WI38 (cell line): ENCODE measurements around the gene DUSP22.

Experiments
- H3K4me3 ChIP-seq: 2 replicates; pipeline ENCODE4 v1.5.1; 2011; ENCODE audit warnings: low read depth, mild to moderate bottlenecking, control low read depth, low read length
- CTCF ChIP-seq: IDR thresholded peaks from 2 replicates; pipeline ENCODE4 v1.5.1; 2012; ENCODE audit warnings: low read depth, mild to moderate bottlenecking, control low read depth, low read length

Gene DUSP22

DNA sequence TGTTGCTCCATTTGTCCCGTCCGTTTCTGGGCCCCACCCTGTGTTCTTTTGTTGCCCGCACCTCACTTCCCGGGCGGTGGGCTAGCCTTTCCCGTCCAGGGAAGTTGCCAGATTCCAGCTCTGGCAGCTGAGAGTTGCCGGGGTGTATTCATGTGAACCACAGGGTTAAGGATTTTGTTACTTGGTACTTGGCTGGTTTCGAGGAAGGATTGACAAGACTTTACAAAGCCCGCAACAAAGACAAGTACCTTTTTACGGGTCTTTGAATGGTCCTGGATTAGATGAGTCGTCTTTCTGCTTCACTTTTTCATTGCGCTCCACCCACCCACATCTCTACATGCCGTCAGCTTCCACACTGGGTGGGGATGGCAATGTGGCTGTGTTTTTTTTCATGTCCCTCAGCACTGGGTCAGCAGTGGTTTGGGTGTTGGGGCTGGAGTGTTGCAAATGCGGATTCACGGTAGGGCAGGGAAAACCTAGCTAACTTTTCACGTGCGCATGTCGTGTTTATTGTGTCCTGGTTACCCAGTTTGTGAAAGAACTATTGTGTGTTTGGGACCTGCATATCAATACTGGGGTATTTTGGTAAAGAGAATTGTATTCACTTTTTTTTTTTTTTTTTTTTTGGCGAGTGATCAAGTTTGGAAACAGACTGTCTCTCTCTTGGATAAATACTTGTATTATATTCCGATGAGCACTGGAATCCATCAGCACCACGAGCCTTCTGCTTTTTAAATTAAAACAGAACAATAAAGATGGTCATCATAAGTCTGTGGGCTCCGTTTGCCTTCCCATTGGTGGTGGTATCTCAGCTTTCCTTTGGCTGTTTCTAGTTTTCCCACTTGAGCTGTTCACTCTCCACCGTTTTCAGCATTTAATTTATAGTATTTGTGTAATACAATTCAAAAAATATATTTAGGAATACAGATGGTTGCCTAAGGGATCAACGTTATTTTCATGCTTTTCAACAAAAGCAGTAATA, 1.2 kb downstream of the DUSP22 start:
- H3K4me3 ChIP-seq: peak overlapping the region; percentile 73
- no peak for TF ChIP-seq CTCF

- H3K4me3 ChIP-seq: no peak overlapping the region
- TF ChIP-seq CTCF: no peak
These were observed 2.6 kb downstream of the DUSP22 start for GRCh38 chr6:294656-295565.

DNA sequence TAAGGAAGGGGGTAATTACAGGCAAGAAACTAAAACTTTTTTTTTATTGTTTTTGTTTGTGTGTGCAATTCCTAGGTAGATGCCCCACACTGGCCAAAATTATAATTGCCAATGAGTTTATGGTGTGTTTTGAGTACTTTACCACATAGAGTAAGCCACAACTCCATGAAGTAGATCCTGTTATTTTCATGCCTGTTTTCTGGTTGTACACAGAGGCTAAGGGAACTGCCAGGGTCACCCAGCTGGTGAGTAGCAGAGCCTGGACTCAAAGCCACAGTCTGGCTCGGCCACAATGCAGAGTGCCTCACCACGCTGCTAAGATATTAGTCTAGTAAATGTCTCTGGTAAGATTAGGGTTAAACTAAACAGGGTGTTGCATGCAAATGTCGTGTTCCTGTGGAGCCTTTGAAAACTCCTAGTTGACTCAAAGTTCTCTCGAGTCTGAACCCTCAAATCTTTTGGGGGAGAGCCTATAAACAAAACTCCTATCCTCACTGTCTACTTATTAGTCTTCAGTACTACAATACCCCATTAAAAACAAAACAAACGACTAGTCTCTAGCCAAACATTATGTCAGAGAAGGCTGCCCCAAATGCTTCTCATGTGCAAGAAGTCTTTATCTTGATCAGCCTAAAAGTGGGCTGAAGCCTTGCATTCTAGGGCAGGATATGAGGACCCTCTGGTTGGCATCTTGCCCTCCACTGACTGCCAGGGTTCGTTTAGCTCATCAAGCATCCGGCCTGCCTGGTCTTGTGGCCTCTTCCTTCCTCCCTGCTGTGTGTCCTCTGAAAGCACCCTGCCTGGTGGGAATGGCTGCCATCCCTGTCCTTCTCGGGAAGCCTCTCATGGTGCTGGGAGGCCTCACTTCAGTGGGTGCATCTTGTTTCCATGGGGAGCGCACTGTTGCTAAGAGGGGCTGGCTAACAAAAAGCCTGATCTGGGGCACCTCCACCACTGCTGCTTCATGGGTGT, 4.2 kb downstream of the DUSP22 start:
- no peak overlapping the region for H3K4me3 ChIP-seq
- no peak for TF ChIP-seq CTCF

GRCh38 chr6:297571-298232, 5.4 kb downstream of the DUSP22 start:
- H3K4me3 ChIP-seq: no peak overlapping the region
- TF ChIP-seq CTCF: no peak

DNA sequence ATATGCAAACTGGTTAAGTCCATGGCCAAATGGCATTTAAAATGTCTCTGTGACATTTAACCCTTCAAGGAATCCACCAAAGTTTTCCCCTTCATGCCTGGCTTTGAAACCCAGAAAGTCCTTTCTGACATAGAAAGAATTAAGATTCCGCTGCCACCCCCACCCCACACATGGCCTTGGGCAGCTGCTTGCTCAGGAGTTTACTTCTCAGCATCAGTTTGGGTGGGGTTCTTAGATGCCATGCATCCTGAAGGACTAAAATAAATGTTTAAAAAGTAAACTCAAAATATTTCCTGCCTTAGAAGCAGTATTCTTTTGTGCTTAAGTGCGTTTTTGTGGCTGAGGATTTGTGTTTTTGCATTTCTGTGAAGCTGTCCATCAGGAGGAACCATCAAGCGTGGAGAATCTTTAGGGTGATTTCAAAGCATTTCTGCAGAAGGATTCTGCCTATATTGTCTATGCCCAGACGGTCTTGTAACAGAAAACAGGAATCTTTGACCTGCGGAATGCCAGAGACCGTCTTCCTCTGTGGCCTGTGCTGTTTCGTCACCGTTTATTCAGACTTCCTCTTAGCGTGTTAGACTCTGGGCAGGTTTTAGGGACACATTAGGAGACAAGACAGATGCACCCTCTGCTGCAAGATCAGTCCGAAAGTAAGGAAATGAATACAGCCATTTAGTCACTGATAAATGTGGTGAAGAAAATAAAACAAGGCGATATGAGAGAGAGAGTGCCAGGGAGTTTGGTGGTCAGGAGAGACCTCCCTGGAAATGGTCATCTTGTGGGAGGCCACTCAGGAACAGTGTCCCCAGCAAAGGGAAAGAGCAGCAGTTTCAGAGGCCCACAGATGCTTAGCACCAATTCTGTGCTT, 6.2 kb downstream of the DUSP22 start:
- TF ChIP-seq CTCF: no peak
- H3K4me3 ChIP-seq: no peak overlapping the region
